DND-41 (cell line): ENCODE results near the gene ZFPM1.

Experiments used
- ATAC-seq: fragments of 200-7000 bp; cut with Tn5 transposase; 3 replicates; pipeline ENCODE4 v1.9.1; 2021; ENCODE audit warnings: low read depth; ENCODE audit not compliant: insufficient read depth
- DNase-seq: peaks from one replicate; pipeline ENCODE4 v3.0.0-alpha.2; 2020
- H2AFZ ChIP-seq: 2 replicates; pipeline ENCODE4 v1.6.0; 2012; ENCODE audit warnings: low read depth, low read length
- H3K27ac ChIP-seq: 2 replicates; pipeline ENCODE4 v1.5.1; 2012; ENCODE audit warnings: low read length, inconsistent platforms
- H3K27me3 ChIP-seq: fragments of 200-600 bp; sonication (generic); 2 replicates; pipeline ENCODE4 v1.6.0; 2012; ENCODE audit warnings: low read length, mild to moderate bottlenecking, inconsistent platforms; ENCODE audit not compliant: insufficient read depth, poor library complexity
- H3K36me3 ChIP-seq: 2 replicates; pipeline ENCODE4 v1.5.1; 2012; ENCODE audit warnings: low read length, inconsistent platforms; ENCODE audit not compliant: insufficient read depth
- H3K4me1 ChIP-seq: 2 replicates; pipeline ENCODE4 v1.5.1; 2012; ENCODE audit warnings: mild to moderate bottlenecking, low read length; ENCODE audit not compliant: insufficient read depth
- H3K4me2 ChIP-seq: 2 replicates; pipeline ENCODE4 v1.6.0; 2012; ENCODE audit warnings: mild to moderate bottlenecking, moderate library complexity, low read length, inconsistent platforms; ENCODE audit not compliant: insufficient read depth
- H3K4me3 ChIP-seq, 2 experiments: fragments of 200-600 bp in 1 of 2; shearing (Covaris generic) in 1 of 2; 2 replicates each; pipeline ENCODE4 v1.5.1; 2012 to 2016; ENCODE audit warnings: inconsistent platforms in 2 of 2, low read length in 2 of 2, mild to moderate bottlenecking in 2 of 2, low read depth in 1 of 2, moderate library complexity in 1 of 2
- H3K79me2 ChIP-seq: 2 replicates; pipeline ENCODE4 v1.6.0; 2012; ENCODE audit warnings: low read length, inconsistent platforms; ENCODE audit not compliant: insufficient read depth
- H3K9ac ChIP-seq: 2 replicates; pipeline ENCODE4 v1.6.0; 2012; ENCODE audit warnings: low read depth, mild to moderate bottlenecking, inconsistent platforms, low read length, moderate library complexity
- H3K9me3 ChIP-seq: 2 replicates; pipeline ENCODE4 v1.5.1; 2012; ENCODE audit warnings: low read length, moderate library complexity, mild to moderate bottlenecking, inconsistent platforms; ENCODE audit not compliant: insufficient read depth, severe bottlenecking
- H4K20me1 ChIP-seq: 2 replicates; pipeline ENCODE4 v1.6.0; 2012; ENCODE audit warnings: low read length; ENCODE audit not compliant: insufficient read depth
- EZH2 ChIP-seq: IDR thresholded peaks from 3 replicates; pipeline ENCODE4 v1.6.1; 2012; ENCODE audit warnings: borderline replicate concordance, low read depth, mild to moderate bottlenecking, moderate library complexity, low read length, inconsistent platforms; ENCODE audit not compliant: severe bottlenecking
- TF ChIP-seq, protein P1 (sequence below): IDR thresholded peaks from 2 replicates; pipeline ENCODE4 v1.5.1; 2012; ENCODE audit warnings: borderline replicate concordance, low read length, moderate library complexity, mild to moderate bottlenecking; ENCODE audit not compliant: poor library complexity, severe bottlenecking; ENCODE audit errors: extremely low read depth

Gene ZFPM1

DNA sequence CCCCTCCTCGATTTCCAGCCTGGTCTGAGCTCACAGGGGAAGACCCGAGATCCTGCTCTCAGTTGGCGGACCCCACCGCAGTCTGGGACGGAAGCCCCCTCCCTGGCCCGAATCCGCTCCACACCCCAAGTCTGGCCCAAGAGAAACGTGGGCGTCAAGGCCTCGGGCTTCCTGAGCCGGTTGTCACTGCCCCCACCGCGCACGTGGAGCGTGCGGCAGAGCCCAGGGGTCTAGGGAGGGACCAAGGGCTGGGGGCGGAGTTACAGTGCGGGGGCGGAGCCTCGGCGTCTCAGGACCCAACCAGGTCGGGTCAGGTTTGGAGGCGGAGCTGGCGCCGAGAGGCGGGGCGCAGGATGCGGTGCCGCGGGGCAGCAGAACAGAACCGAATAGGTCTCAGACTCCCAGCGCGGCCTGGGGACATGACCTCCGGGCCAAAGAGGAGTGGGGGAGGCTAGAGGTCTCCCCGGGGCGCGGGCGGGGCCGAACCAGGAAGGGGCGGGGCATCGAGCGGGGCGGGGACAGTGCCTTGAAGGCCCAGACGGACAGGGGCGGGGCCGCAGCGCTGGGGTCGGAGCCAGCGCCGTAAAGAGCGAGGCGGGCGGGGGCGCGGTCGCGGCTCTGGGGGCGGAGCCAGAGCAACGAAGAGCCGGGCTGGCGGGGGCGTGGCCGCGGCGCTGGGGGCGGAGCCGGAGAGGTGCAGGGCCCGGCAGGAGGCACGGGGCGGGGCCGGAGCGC, 431 bp upstream of the ZFPM1 start:
- no peaks in the 10 kb centered on the region for H3K9me3 ChIP-seq
- peak; percentile 81 for ATAC-seq
- H2AFZ ChIP-seq, result peak overlapping the region; percentile 71
- peak; percentile 97 for DNase-seq
- no peak for TF ChIP-seq EZH2
- TF ChIP-seq, protein P1, sequence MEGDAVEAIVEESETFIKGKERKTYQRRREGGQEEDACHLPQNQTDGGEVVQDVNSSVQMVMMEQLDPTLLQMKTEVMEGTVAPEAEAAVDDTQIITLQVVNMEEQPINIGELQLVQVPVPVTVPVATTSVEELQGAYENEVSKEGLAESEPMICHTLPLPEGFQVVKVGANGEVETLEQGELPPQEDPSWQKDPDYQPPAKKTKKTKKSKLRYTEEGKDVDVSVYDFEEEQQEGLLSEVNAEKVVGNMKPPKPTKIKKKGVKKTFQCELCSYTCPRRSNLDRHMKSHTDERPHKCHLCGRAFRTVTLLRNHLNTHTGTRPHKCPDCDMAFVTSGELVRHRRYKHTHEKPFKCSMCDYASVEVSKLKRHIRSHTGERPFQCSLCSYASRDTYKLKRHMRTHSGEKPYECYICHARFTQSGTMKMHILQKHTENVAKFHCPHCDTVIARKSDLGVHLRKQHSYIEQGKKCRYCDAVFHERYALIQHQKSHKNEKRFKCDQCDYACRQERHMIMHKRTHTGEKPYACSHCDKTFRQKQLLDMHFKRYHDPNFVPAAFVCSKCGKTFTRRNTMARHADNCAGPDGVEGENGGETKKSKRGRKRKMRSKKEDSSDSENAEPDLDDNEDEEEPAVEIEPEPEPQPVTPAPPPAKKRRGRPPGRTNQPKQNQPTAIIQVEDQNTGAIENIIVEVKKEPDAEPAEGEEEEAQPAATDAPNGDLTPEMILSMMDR, result no peak
- peaks cover 46% of the 10 kb centered on the region for H4K20me1 ChIP-seq
- H3K4me2 ChIP-seq, result peak overlapping the region; percentile 83
- no peak overlapping the region for H3K27ac ChIP-seq
- peak overlapping the region; percentile 38; the same call in 1 of the 2 replicates for H3K9ac ChIP-seq
- H3K27me3 ChIP-seq, result peaks cover 32% of the 10 kb centered on the region
- H3K36me3 ChIP-seq, result no peaks in the 10 kb centered on the region
- no peaks in the 10 kb centered on the region for H3K79me2 ChIP-seq
- peak overlapping the region; percentile 17 to 58; a peak in 3 of 4 replicates for H3K4me3 ChIP-seq
- peaks cover 41% of the 10 kb centered on the region for H3K4me1 ChIP-seq

- Histone ChIP-seq H3K9ac (peak overlapping the region; percentile 61), H3K27me3 (peaks cover 32% of the 10 kb centered on the region), H3K27ac (no peak overlapping the region), H3K4me1 (peaks cover 41% of the 10 kb centered on the region), H3K4me3 (peak overlapping the region; percentile 34 to 63; a peak in 3 of 4 replicates), H3K36me3 (no peaks in the 10 kb centered on the region), H3K79me2 (no peaks in the 10 kb centered on the region), H2AFZ (no peak overlapping the region), H3K4me2 (peak overlapping the region; percentile 83), H4K20me1 (peaks cover 58% of the 10 kb centered on the region), H3K9me3 (no peaks in the 10 kb centered on the region)
- DNase-seq (peak; percentile 30), ATAC-seq (no peak)
- TF ChIP-seq EZH2, result peak; percentile 98
- TF ChIP-seq, protein P1, result no peak
These were observed 787 bp downstream of the ZFPM1 start for GRCh38 chr16:88453611-88454522.

DNA sequence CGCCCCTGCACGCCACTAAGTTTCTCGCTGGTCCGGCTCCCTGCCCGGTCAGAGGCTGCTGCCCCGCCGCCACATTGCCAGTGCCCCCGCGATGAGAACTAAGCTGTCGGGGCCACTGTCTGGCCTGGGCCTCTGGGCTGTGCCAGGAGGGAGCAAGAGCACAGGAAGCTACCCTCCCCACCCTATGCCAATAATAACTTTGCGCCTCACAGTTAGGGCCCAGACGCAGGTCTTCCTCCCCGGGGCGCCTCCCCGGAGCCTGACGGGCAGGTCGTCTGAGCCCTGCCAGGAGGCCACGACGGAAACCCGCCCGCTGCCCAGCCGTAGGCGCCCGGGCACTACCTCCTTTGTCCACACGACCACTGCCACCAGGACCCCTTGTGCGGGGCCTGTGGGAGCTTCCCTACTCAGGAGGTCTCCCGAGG, 1.5 kb downstream of the ZFPM1 start:
- peak; percentile 48 for DNase-seq
- Histone ChIP-seq H3K4me2 (peak overlapping the region; percentile 83), H4K20me1 (peaks cover 62% of the 10 kb centered on the region), H3K4me3 (peak overlapping the region; percentile 34 to 63; a peak in 3 of 4 replicates), H2AFZ (no peak overlapping the region), H3K27me3 (peaks cover 32% of the 10 kb centered on the region), H3K27ac (peak overlapping the region; percentile 34; the same call in 1 of the 2 replicates), H3K36me3 (no peaks in the 10 kb centered on the region), H3K9ac (peak overlapping the region; percentile 61), H3K4me1 (peaks cover 41% of the 10 kb centered on the region), H3K9me3 (no peaks in the 10 kb centered on the region), H3K79me2 (no peaks in the 10 kb centered on the region)
- no peak for ATAC-seq
- peak; percentile 90 for TF ChIP-seq EZH2
- TF ChIP-seq, protein P1, result no peak
